Ovary (tissue), 3 donors: ENCODE data around the gene CD86.

Source experiments
- CTCF ChIP-seq, 3 donors: fragments of 450-650 bp in 2 of 3; fragments of 200-600 bp in 1 of 3; IDR thresholded peaks; one replicate each; pipeline versions ENCODE4 v1.5.1 to v1.8.0; 2016 to 2022; ENCODE audit warnings: antibody characterized with exemption in 3 of 3, mild to moderate bottlenecking in 1 of 3
- POLR2A ChIP-seq: fragments of 450-650 bp; IDR thresholded peaks from one replicate; pipeline ENCODE4 v1.6.1; 2017; ENCODE audit warnings: antibody characterized with exemption, mild to moderate bottlenecking, moderate library complexity
- donor health status: DM: no; HTN: no; CAD: no.

GRCh38 chr3:122099255-122099654 is 44.1 kb downstream of the CD86 start:
- TF ChIP-seq CTCF (IDR thresholded peaks at IDR 0.05) (no peak), POLR2A (no peak)
